ENCODE measurements around the gene TYRP1. TPM values are rescaled to one million over a fixed set of nuclear protein-coding genes. Genes with fewer than 3 reads are reported as not detected.

TYRP1 gene
- total RNA-seq, 1 donor from 2014 or later = 0.51 TPM

- peak in 1 of 2 donors; percentile 39 for DNase-seq (ENCODE audit: low read depth in 2 of 2)
Measured at GRCh38 chr9:12735665-12736064, 42.5 kb downstream of the TYRP1 start.

DNA sequence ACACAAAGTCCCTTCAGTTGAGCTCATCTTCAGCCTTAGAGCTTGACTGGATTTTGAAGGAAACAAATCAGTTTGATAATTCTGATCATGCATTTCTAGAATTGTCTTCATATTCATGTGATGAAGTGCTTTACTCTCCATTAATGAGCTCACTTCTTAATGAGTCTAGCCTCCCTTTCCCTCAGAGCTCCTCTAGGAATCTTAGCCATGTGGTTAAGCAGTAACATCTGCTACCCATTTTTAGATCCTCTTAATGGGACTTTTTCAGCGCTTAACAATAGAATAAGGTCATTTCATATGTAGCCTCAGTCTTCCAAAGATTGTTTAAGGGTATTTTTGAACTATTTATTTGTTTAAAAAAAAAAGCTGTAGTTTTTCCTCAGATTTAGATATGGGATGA is 44.7 kb downstream of the TYRP1 start:
- no peak for DNase-seq (ENCODE audit: low read depth in 2 of 2)

DNA sequence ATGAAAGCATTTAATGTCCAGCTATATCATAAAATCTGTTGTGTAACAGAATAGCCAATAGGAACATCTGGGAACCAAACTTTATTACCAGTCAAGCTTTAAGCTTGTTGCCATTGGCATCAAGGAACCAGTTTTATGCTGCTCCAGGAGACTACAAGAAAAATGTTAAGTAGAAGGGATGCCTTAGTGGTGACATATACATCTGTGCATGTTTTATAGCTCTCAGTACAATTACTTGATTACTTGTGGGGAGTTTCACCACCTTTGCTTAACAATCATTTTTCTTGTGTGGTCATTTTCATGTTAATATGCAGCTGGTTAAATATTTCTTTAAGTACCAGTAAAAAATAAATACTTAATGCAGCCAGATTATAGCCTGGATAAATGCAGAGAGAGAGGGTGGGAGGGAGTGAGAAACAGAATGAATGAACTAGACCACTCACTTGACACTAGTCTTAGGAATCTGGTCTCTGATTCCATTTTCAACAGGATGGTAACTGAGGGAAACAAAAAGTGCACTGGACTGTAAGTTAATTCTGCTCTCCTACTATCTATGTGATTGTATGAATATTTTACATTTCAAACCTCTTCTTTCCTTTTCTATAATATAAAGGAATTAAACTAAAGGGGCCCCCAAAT is 45.9 kb downstream of the TYRP1 start:
- DNase-seq (ENCODE audit: low read depth in 2 of 2) = no peak

DNA sequence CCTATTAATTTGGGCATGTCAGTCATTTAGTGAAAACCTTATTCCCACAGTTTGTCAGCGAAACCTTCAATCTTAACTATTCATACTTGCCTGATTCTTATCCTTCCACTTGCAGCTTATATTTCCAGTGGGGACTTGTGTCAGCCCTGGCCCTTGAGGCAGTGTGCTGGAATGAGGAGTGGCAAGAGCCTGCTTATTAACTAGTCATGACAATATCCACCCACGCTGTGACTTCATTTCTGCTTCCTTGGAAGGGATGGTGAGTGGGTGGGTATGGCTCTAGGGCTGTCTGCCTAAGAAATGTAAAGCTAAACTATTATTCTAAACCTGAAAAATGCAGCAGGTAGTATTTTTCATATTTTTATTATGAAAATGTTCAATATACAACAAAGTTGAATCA is 47.7 kb downstream of the TYRP1 start:
- DNase-seq (ENCODE audit: low read depth in 2 of 2) = no peak

DNA sequence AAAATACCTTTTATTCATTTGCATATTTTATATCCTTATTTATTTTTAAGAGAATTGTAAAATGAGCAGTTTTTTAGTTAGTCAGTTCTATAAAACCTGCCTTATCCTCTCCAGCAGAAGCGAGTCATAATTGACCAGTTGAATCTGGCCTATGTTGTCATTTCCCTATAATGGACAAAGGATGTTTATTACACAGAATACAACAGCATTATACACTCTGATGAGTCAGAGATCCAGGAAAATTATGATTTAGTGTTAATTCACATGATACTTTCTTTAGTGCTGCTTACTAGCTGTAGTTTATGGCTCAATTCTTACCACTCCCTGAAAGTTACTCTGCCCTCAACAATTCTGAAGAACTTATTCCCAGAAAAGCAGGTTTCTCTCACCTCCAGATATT is 54.8 kb downstream of the TYRP1 start:
- peak in 1 of 2 donors; percentile 49 for DNase-seq (ENCODE audit: low read depth in 2 of 2)

GRCh38 chr9:12748954-12749353 is 55.8 kb downstream of the TYRP1 start:
- DNase-seq (ENCODE audit: low read depth in 2 of 2) = no peak

DNA sequence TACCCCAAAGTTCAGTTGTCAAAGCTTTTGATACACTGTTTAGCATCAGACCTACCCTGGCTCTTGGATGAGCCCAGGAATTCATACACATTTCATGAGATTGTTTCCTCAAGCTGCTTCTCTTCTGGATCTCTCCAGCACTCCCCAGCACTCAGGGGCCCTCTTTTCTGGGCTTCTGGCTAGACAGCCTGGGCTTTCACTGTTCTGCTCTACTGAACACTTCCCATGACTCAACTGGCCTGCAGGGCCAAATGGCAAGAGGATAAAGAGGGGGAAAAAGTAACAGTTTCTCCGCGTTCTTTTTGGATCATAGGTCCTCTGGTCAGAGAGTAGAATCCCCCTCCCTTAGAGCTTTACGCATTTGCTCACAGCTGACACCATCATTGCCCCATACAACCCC is 60.7 kb downstream of the TYRP1 start:
- DNase-seq (ENCODE audit: low read depth in 2 of 2) = no peak

DNA sequence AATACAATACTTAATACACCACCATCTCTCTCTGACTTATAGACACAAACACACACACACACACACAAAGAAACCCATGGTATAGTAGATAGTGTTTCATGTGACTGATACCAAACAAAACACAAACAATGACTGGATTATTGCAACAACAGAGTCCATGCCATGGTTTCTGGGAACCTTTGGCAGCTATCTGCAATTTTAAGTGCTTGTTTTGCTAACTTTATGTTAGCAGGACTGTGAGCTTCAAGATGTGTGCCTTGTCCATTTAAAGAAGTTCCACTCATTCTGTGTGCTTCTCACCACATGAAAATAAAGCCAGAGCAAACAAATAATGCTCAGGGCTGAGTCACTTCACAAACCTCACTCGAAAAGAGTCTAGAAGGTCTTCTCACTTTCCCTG is 66.6 kb downstream of the TYRP1 start:
- DNase-seq (ENCODE audit: low read depth in 2 of 2) = no peak

Other genes with a start within 250 kb of the TYRP1 start
- 2.5 and 2.6 TPM in 2 replicates for gene LURAP1L, start 81.6 kb downstream of the TYRP1 start, total RNA-seq

Measured in dermis microvascular lymphatic vessel endothelial cell (primary cell).